HG03139 (cell line): Measurements from ENCODE around the gene SCAMP3.
"Not testable (repeated sequence)": the region's sequence is repeated elsewhere in the genome, so short reads cannot be mapped to it uniquely, and the experiment has no call there.

Experiments used
- ATAC-seq: cut with Tn5 transposase; IDR thresholded peaks from one replicate; pipeline ENCODE4 v1.9.1; 2021; ENCODE audit not compliant: unreplicated experiment

Gene SCAMP3

GRCh38 chr1:155255243-155256007 lies 6.7 kb downstream of the SCAMP3 start, which contains the start of gene ENTREP3:
ENTREP3 (minus strand) TSS chr1:155255483; CDS start chr1:155254877, 606 bp downstream.
- no peak for ATAC-seq

DNA sequence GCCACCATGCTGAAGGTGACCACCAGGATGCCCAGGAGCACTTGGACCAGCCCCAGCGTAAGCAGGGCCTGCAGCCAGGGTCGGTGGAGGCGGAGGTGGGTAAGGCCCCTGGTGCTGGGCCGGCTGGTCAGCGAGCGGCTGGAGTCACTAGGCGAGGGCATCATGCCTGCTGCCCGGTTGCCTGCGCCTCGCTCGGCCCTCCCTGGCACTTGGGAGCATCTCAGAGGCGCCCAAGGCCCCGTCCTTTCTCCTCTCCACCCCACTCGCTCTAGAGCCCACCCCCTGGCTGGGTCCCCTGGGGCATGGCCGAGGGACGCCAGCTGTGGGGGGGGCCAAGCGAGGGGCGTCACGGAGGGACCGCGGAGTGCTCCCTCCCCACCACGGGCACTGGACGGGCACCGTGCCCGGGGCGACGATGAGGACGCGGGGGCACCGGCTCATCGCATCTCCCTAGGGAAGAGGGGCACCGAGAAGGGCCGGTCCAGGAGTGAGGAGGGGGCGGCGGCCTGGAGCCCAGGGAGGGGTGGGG lies 7.4 kb downstream of the SCAMP3 start:
- ATAC-seq, result no peak

DNA sequence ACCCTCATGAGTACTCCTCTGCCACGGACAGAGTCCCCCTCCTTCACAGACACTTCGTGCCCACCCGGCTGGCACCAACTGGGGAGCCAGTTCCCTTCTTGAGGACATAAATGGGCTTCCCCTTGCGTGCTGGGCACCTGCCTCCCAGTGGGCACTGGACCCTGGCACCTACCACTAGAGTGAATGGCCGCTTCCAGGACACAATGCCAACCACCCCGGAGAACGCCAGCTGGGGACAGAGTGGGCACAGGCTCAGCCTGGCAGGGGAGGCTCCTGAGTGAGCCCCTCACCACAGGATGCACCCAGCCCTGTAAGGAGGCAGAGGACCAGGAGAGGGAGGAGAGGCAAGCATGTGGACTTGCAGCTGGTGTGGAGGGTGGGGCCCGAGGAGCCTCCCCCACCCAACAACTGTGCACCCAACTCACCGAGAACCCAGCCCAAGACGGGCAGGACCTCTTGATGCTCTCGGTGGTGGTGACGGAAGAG lies 7.9 kb downstream of the SCAMP3 start:
- no peak for ATAC-seq

GRCh38 chr1:155253797-155254196 lies 8.4 kb downstream of the SCAMP3 start:
- ATAC-seq, result no peak

- no peak for ATAC-seq
These were observed 9.0 kb downstream of the SCAMP3 start for GRCh38 chr1:155253208-155253607.

GRCh38 chr1:155251566-155251965 lies 10.6 kb downstream of the SCAMP3 start:
- no peak for ATAC-seq

DNA sequence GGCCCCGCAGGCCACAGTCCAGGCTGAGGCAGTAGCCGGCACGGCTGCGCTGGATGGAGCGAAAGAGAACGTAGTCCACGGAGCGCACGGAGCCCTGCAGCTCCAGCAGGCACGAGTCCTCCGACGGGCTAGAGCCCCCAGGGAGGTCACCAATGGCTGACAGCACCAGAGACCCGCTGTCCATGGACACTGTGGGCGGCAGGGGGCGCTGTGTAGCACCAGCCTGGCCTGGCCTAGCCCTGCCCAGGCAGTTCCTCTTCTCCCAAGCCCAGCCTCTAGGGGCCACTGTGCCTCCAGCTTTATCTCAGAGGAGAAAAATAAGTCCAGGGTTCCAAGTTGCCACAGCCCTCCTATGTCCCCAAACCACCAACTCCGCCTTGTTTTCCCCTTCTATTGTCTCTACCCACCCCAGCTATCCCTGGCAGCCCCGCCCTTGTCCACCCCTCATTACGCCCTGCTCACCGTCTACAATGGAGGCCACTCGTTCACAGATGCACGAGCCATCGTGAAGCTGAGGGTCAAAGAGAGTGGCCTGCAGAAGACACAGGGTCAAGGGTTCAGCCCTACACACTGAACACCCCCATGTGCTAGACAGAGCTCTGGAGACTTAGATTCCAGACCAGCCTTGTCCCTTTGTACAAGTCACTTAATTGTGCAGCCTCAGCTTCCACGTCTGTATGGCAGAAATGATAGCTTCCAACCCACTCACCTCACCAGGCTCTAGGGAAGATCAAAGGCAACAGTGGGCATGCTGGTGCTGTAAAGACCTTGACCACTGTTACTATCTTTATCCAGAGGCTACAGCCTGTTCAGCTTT lies 11.3 kb downstream of the SCAMP3 start:
- ATAC-seq, result peak; percentile 76

- ATAC-seq, result peak; percentile 8
These were observed 11.9 kb downstream of the SCAMP3 start for GRCh38 chr1:155250246-155250632.

DNA sequence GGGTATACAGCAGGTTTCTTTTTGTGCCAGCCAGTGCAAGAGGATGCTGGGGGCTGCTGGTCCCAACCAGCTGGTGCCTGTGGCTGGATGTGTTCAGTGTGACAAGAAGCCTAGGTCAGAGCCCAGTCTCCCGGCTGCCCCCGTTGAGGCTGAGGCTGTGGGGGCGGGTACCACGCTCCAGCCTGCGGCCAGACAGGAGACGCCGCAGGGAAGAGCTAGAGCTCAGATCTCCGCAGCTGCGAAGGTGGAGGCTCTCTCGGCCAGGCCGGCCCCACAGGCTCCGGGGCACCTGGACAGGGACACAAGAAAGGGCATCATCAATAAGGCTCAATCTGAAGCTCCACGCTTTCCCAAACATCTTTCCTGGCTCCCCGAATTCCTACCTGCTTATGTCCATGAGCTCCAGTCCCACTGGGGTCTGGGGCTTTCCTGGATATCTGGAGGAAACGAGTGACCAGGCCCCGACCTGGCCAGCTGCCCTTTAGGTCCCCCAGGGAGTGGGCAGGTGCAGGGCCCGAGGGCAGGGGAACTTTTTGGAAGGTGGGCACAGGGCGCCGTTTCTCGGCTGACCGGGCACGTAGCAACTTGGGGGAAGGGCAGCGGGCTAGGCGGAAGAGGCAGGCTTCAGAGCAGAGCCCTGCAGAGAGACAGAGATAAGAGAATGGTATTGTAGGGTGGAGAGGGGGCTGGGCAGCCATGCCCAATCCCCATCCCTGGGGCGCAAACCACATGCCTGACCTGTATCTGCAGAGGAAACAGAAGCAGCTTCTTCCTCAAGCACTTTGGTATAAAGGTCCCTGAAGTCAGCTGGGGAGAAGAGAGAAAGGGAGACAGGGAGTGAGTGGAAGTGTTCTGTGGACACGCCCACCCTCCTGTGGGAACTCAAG lies 14.2 kb downstream of the SCAMP3 start:
- no peak for ATAC-seq

DNA sequence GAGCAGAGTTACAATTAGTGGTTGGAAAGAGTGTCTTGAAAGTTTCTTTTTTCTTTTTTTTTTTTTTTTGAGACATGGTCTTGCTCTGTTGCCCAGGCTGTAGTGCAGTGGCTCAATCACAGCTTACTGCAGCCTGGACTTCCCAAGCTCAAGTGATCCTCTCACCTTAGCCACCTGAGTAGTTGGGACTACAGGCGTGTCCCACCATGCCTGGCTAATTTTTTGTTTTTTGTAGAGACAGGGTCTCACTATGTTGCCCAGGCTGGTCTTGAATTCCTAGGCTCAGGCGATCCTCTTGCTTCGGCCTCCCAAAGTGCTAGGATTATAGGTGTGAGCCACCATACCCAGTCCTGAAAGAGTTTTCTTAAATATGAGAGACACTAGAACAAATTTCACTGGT lies 15.4 kb downstream of the SCAMP3 start:
- ATAC-seq, result not testable (repeated sequence)

GRCh38 chr1:155245163-155245524 lies 17.0 kb downstream of the SCAMP3 start:
- no peak for ATAC-seq

GRCh38 chr1:155244368-155245162 lies 17.6 kb downstream of the SCAMP3 start:
- ATAC-seq, result peak; percentile 74

- no peak for ATAC-seq
These were observed 19.3 kb downstream of the SCAMP3 start for GRCh38 chr1:155242805-155243358.

GRCh38 chr1:155241841-155242264 lies 20.3 kb downstream of the SCAMP3 start:
- no peak for ATAC-seq

DNA sequence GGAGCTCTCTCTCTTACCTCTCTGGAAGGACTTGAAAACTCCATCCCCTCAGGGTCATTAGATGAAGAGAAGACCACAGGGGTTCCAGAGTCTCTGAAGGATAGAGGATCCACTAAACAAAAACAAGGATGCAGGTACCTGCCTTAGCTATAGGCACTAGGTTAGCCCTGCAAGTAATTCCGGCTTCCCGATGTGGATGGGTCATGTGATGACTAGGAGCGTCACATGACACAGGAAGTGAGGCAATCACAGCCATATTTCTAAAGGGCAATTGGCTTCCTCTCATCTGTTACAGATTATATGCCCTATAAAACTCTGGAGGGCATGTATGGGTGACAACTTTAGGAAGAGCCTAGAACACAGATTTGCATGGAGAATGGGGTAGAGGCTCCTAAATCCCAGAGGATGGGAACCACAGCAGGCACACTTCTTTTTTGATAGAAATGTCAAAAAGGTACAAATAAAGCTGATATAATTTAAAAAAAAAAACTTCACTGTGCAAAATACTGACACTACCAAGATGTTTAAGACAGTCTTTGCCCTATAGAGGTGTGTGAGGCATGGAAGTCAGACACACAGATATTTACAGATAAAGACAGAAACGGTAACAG lies 21.0 kb downstream of the SCAMP3 start:
- no peak for ATAC-seq

- no peak for ATAC-seq
These were observed 25.7 kb downstream of the SCAMP3 start for GRCh38 chr1:155236451-155236850.

GRCh38 chr1:155235375-155235774 lies 26.8 kb downstream of the SCAMP3 start:
- not testable (repeated sequence) for ATAC-seq

- not testable (repeated sequence) for ATAC-seq
These were observed 28.7 kb downstream of the SCAMP3 start for GRCh38 chr1:155233502-155233901.
